HG02763 (cell line): ENCODE results near the gene CPT2.
"Not testable (repeated sequence)": the region's sequence is repeated elsewhere in the genome, so short reads cannot be mapped to it uniquely, and the experiment has no call there.

Source experiments
- ATAC-seq: cut with Tn5 transposase; IDR thresholded peaks from one replicate; pipeline ENCODE4 v1.9.1; 2021; ENCODE audit warnings: mild to moderate bottlenecking, moderate library complexity; ENCODE audit not compliant: unreplicated experiment

Gene CPT2

GRCh38 chr1:53182111-53182593 lies 14.5 kb upstream of the CPT2 start:
- ATAC-seq = no peak

DNA sequence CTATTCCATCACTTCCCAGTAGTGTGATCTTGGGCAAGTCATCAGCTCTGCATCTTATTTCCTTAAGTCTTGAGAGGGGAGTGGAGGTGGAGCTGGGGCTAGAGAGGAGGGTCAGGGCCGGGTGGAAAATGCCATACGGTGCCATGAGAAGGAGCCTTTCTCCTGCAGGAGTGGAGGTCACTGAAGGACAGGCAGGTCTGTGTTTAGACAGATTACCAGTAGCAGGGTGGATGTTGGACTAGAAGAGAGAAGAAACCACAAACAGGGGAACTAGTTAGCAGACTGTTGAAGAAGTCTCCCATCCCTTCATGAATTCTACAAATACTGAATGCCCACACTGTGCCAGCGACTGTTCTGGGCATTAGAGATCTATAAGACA lies 13.9 kb upstream of the CPT2 start:
- no peak for ATAC-seq

DNA sequence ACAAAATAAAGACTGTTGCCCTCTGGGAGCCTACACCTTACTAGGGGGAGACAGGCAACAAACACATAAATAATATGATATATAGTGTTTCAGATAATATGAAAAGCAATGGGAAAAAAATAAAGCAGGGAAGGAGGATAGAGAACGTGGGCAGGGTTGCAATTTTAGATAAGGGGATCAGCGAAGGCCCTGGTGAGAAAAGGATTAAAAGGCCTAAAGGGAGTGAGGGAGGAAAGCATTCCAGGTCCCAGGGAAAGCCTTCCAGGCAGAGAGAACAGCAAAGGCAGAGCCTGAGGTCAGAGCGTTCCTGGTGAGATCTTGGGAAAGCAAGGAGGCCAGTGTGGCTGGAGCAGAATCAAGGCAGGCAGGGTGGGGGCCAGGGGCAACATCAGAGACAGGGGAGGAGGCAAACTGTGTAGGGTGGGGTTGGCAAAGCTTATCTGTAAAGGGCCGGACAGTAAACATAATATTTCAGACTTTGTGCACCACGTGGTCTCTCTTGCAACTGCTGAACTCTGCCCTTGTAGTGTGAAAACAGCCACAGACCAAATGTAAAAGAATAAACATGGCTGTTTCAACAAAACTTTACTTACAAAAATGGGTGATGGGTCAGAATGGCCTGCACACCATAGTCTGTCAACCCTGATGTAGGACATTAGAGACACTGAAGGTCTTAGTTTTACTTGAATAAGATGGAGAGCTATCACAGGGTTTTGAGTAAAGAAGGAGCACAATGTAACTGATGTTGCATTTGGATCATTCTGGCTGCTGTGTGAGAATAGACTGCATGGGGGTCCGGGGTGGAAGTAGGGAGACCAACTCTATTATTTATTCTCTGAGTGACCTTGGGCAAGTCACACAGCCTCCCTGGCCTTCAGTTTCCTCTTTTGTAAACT lies 13.3 kb upstream of the CPT2 start:
- no peak for ATAC-seq

DNA sequence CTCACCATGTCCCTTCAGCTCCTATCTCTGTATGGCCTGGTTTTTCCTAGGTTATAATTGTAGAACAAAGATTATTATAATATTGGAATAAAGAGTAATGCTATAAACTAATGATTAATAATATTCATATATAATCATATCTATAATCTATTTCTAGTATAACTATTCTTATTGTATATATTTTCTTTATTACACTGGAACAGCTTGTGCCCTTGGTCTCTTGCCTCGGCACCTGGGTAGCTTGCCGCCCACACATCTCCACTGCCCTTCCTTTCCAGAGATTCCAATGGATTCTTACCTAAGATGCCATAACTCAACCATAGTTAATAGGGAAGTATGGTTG lies 10.7 kb upstream of the CPT2 start:
- not testable (repeated sequence) for ATAC-seq

GRCh38 chr1:53186533-53186932 lies 10.1 kb upstream of the CPT2 start:
- no peak for ATAC-seq

DNA sequence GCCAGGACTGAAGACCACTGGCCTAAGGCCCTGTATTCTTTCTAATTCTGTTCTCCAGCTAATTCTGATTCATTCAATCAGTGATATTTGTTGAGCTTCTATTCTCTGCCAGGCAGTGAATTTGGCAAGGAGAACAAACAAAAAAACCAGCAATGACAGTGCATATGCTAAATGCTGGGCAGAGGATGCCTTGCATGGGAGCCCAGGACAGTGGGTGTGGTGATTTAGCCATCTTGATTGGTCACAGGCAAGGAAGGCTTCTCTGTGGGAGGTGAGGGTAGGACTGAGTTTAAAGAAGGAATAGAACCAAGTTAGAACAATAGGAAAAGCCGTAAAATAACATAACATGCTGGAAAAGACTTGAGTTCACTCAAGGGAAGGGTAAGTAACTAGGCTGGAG lies 9.2 kb upstream of the CPT2 start:
- ATAC-seq = no peak

- ATAC-seq = no peak
Measured at GRCh38 chr1:53188099-53188498, 8.5 kb upstream of the CPT2 start.

DNA sequence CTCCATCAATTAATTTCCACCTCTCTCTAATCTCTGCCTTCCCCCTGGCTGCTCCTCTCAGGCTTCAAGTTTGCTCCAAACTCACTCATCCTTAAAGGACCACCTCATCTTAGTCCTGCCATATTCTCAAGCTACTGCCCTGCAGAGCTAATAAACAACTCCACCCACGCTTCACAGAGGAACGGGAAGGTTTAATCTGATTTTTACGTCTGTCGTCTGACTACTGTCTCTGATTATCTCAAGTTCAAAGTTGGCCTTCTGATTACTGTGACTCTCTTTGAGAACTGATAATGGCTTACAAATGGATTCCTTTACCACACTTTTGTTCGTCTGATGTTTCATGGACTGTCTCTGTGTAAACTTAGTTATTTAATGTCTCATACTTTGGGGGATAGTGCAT lies 7.6 kb upstream of the CPT2 start:
- no peak for ATAC-seq

DNA sequence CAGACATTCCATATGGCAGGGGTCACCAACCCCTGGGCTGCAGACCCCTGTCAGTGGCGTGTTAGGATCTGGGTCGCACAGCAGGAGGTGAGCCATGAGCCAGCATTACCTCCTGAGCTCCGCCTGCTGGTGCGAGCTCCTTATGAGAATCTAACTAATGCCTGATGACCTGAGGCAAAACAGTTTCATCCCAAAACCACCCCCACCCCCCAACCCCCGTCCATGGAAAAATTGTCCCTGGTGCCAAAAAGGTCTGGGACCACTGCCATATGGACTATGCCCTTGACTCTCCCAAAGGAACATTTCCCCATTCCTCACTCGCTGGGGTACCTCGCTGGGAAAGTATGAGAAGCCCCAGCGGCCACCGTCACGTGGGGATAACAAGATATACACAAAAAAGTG lies 6.4 kb upstream of the CPT2 start:
- no peak for ATAC-seq

DNA sequence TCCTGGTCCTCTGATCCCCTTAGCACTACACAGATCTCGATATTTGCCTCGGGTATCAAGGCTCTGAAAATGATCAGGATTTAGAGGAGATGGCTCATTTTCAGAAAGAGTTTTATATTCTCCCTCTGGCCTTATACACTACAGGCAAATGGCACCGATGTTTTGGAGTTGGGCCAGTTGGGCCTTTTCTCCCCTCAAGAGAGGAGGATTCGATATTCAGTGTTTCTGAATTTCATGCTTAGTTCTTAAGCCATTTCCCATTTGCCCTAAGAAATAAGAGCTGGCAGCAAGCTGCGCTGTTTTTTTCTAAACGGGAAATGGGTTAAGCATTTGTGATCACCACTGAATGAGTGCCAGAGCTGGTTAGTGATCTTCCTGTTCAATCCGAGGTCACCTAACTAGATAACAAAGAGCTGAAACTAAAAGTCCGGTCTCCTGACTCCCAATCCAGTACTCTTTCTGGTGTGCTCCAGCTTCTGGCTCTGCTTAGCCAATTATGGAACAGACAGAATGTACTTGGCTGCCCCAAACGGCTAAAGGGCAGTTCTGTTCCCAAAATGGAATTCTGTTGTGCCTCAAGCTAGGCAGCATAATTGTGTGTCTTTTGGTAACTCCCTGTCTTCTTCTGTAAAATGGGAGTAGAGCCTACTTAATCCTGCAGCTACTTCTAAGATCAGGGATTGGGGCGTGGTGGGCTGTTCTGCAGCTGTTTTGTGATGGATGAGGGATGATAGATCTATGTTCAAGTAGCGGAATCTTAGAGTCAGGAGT lies 1.2 kb upstream of the CPT2 start:
- no peak for ATAC-seq

DNA sequence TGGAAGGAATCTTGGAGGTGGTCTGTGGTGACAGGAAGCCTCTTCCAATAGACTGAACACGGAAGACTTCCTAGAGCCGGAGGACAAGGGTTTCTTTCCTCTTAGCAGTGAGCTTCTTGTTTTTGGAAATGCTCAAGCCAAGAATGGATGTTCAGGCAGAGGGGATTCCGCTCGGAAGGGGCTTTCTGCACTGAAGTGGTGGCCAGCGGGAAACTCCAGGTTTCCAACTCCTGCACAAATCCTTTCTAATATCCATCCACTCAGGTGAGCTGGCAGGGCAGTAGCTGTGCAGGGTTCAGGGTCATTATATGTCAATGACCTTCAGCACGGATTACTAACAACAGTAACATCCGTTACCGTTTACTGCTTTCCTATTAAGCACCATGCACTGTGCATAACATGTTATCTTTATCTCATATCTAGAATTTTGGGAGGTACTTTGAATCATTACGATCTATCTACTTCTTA lies 573 bp upstream of the CPT2 start:
- no peak for ATAC-seq

- no peak for ATAC-seq
Measured at GRCh38 chr1:53197291-53198200, 922 bp downstream of the CPT2 start.

DNA sequence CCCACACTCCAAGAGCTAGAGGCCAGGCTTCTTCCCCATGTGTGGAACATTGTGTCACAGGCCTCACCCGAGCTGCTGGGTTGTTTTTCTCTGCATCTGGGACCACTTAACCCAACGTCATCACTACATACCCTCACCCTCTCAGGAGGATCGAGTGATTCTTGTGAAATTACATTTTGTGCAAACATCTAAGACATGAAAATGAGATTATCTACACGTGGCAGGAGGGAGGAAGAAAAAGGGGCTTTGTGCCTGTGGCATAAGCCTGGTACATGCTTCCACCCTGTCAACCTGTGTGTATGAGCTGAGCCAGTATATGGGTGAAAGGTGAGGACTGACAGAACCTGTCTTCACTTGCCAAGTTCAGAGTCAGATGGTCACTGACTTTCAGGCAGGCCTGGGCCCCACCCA lies 1.6 kb downstream of the CPT2 start:
- no peak for ATAC-seq

GRCh38 chr1:53203466-53203865 lies 6.8 kb downstream of the CPT2 start:
- ATAC-seq = no peak

DNA sequence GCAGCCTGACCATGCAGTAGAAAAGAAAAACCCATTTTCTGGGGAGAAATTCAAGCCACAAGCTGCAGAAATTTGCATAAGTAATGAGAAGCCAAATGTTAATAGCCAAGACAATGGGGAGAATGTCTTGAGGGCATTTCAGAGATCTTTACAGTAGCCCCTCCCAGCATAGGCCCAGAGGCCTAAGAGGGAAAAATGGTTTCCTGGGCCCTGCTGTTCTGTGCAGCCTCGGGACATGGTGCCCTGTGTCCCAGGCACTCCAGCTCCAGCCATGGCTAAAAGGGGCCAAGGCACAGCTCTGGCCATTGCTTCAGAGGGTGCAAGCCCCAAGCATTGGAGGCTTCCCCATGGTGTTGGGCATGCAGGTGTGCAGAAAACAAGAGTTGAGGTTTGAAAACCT lies 8.9 kb downstream of the CPT2 start:
- ATAC-seq = not testable (repeated sequence)

DNA sequence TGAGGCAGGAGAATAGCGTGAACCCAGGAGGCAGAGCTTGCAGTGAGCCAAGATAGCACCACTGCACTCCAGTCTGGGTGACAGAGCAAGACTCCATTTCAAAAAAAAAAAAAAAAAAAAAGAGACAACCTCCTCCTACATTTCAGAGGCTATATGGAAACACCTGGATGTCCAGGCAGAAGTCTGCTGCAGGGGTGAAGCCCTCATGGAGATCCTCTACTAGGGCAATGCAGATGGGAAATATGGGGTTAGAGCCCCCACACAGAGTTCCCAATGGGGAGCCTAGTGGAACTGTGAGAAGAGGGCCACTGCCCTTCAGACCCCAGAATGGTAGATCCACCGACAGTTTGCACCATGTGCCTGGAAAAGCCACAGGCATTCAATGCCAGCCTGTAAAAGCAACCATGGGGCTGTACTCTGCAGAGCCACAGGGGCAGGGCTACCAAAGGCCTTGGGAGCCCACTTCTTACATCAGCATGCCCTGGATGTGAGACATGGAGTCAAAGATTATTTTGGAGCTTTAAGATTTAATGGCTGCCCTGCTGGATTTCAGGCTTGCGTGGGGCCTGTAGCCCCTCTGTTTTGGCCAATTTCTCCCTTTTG lies 9.6 kb downstream of the CPT2 start:
- ATAC-seq = not testable (repeated sequence)

- no peak for ATAC-seq
Measured at GRCh38 chr1:53206735-53207379, 10.2 kb downstream of the CPT2 start.

- no peak for ATAC-seq
Measured at GRCh38 chr1:53207726-53208125, 11.1 kb downstream of the CPT2 start.

- ATAC-seq = no peak
Measured at GRCh38 chr1:53210352-53210751, 13.7 kb downstream of the CPT2 start.

- no peak for ATAC-seq
Measured at GRCh38 chr1:53210954-53211353, 14.3 kb downstream of the CPT2 start.
